Mucosa of gallbladder (tissue), 1 donor: ENCODE measurements around the gene CLIP2. TPM values are rescaled to one million over a fixed set of nuclear protein-coding genes. Genes with fewer than 3 reads are reported as not detected.
"Not testable (repeated sequence)": the region's sequence is repeated elsewhere in the genome, so short reads cannot be mapped to it uniquely, and the experiment has no call there.

ENCODE experiments used
- DNase-seq: peaks from one replicate; pipeline ENCODE4 v3.0.0-alpha.2; 2020; ENCODE audit warnings: low spot score
- total RNA-seq: library from RNA; stranded (reverse); gene quantifications from one replicate; pipeline ENCODE4 v1.2.1, GENCODE V29; 2021
- donor health status: DM: no; HTN: no; CAD: no.

CLIP2 gene
- total RNA-seq, 1 donor from 2014 or later, result 71.7 TPM

- DNase-seq, result no peak
Observed at GRCh38 chr7:74297516-74298233, 8.5 kb downstream of the CLIP2 start.

- DNase-seq, result no peak
Observed at GRCh38 chr7:74299401-74299800, 10.2 kb downstream of the CLIP2 start.

DNA sequence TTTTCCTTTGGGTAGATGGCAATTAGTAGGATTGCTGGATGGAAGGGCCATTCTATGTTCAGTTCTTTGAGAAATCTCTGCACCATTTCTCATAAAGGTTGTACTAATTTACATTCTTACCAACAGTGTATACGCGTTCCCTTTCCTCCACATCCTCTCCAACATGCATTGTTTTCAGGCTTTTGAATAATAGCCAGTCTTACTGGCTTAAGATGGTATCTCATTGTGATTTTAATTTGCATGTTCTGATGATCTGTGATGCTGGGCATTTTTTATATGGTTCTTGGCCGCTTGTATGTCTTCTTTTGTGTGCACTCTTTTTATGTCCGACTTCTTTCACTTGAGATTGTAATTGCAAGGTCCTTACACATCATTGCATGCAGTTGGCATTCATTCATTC is 11.7 kb downstream of the CLIP2 start:
- DNase-seq, result no peak

- no peak for DNase-seq
Observed at GRCh38 chr7:74302745-74303221, 13.6 kb downstream of the CLIP2 start.

GRCh38 chr7:74304550-74304949 is 15.3 kb downstream of the CLIP2 start:
- no peak for DNase-seq

- DNase-seq, result no peak
Observed at GRCh38 chr7:74306004-74306729, 17.0 kb downstream of the CLIP2 start.

GRCh38 chr7:74306730-74307469 is 17.7 kb downstream of the CLIP2 start:
- DNase-seq, result no peak

DNA sequence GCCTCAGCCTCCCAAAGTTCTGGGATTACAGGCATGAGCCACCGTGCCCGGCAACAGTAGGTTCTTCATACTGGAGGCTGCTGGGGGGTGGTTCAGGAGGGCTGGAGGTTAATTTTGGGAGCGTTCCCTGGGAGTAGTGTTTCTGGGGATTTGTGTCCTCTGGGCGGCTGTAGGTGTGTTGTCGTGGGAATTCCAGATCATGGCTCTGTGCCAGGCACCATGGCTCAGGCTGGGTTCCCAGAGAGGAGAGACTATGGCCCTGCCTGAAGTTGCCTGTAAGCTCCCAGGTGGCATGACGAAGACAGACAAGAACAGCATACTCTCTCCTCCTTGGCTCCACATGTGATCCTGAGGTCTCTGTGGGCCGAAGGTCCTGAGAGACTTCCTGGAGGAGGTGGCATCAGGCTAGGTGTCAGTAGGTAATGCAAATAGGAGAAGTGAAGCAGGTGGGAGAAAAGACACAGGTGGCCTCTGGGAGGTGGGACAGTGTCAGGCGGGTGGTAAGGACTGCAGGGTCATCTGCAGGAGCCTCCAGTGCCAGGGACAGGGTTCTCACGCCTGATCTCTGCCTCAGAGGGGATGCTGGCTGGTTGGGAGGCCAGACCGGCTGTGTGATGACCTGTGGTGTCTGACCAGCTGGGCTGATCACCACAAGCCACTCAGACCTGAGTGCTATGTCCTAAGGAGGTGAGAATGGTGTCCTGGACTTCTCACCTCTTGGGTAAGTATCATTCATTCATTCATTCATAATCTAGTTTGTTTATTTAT is 18.7 kb downstream of the CLIP2 start:
- no peak for DNase-seq

GRCh38 chr7:74309181-74309580 is 20.0 kb downstream of the CLIP2 start:
- no peak for DNase-seq

GRCh38 chr7:74311305-74311744 is 22.1 kb downstream of the CLIP2 start:
- no peak for DNase-seq

GRCh38 chr7:74312418-74313028 is 23.3 kb downstream of the CLIP2 start:
- no peak for DNase-seq

DNA sequence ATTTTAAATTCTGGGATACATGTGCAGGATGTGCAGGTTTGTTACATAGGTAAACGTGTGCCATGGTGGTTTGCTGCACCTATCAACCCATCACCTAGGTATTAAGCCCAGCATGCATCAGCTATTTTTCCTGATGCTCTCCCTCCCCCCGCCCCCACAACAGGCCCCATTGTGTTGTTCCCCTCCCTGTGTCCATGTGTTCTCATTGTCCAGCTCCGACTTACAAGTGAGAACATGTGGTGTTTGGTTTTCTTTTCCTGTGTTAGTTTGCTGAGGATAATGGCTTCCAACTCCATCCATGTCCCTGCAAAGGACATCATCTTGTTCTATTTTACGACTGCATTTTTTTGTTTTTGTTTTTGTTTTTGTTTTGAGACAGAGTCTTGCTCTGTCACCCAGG is 26.7 kb downstream of the CLIP2 start:
- not testable (repeated sequence) for DNase-seq

GRCh38 chr7:74317146-74317782 is 28.1 kb downstream of the CLIP2 start:
- DNase-seq, result no peak

GRCh38 chr7:74318043-74318442 is 28.8 kb downstream of the CLIP2 start:
- DNase-seq, result no peak

DNA sequence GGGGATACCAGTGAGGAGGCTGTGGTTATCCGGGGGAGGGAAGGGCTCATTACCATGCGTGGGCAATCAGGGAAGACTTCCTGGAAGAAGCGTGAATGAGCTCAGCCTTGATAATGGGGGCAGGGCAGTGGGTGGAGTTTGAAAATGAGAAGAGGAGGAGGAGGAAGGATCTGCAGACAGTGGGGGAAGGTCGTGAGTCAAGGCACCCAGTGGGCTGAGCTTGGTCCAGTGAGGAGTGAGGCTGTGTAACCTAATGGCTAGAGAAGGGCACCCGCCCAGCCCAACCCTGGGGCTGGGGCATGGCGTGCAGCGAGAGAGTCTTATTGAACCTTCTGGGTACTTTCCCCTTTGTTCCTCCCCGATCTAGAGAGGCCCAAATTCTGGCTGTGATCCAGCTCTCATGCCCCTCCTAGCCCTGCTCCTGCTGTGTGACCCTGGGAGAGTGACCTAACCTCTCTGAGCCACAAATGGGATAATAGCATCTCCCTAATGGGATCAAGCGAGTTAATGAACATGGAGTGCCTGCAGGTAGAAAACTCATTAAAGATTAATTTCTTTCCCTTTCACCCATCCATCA is 31.5 kb downstream of the CLIP2 start:
- no peak for DNase-seq

DNA sequence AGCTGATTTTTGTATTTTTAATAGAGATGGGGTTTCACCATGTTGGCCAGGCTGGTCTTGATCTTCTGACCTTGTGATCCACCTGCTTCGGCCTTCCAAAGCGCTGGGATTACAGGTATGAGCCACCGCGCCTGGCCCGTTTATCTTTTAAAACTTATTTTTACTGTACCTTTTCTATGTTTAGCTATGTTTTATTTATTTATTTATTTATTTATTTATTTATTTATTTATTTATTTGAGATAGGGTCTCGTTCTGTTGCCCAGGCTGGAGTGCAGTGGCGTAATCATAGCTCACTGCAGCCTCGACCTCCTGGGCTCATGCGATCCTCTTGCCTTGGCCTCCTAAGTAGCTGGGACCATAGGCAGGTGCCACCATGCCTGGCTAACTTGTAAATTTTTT is 33.7 kb downstream of the CLIP2 start:
- DNase-seq, result not testable (repeated sequence)

DNA sequence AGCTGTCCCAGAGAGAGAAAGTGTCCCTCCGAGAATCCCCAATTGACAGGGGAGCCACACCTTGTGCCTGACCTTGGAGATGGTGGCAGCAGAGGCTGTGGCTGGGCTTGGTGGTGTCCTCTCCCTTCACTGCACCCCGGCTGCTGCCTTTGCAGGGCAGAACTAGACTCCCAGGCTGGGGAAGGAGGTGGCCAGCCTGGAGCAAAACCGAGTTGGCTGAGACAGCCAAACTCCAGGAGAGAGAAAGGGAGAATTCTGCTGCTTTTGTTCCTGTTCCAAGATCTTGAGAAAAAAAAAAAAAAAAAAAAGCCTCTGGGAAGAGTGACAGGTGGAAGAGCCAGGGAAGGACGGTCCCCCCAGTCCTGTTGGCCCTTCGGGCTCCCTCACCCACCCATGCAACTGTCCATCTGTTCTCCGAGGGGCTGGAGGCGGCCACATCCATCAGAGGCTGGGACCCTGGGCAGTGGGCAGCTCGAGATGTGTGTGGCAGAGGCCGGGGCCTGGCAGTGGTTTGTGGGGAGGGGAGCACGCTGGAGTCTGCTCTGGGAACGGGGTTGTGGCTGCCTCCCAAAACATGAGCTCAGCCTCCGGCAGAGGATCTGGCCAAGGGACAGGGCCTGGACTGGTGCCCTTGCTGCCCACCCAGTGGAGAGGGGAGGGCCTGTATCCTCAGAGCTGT is 35.5 kb downstream of the CLIP2 start:
- DNase-seq, result no peak

GRCh38 chr7:74325210-74325565 is 36.0 kb downstream of the CLIP2 start:
- no peak for DNase-seq

DNA sequence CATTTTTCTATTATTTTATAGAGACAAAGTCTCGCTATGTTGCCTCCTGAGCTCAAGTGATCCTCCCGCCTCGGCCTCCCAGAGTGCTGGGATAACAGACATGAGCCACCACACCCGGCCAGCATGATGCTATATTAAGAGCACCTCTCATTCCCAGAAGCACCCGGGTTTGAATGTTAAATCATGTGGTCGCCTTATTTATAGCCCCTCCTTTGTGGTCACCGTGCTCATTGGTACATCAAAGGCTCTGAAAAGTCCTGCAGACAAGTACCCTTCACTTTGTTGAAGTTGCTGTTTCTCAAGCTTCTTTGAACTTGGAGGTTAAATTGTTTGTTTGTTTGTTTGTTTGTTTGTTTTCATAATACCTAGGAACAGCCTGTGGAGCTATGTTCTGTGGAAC is 40.0 kb downstream of the CLIP2 start:
- no peak for DNase-seq
